GM08714 (cell line): ENCODE measurements around the gene CNTD1.
"Not testable (repeated sequence)": the region's sequence is repeated elsewhere in the genome, so short reads cannot be mapped to it uniquely, and the experiment has no call there.

Source experiments
- H3K4me3 ChIP-seq: fragments of 200-500 bp; sonication (Bioruptor generic); 2 replicates; pipeline ENCODE4 v1.5.1; 2014; ENCODE audit warnings: mild to moderate bottlenecking, low read length, inconsistent platforms
- ZNF274 ChIP-seq: IDR thresholded peaks from 2 replicates; pipeline ENCODE4 v1.6.1; 2012; ENCODE audit warnings: mild to moderate bottlenecking, low read depth, low read length

The CNTD1 gene

DNA sequence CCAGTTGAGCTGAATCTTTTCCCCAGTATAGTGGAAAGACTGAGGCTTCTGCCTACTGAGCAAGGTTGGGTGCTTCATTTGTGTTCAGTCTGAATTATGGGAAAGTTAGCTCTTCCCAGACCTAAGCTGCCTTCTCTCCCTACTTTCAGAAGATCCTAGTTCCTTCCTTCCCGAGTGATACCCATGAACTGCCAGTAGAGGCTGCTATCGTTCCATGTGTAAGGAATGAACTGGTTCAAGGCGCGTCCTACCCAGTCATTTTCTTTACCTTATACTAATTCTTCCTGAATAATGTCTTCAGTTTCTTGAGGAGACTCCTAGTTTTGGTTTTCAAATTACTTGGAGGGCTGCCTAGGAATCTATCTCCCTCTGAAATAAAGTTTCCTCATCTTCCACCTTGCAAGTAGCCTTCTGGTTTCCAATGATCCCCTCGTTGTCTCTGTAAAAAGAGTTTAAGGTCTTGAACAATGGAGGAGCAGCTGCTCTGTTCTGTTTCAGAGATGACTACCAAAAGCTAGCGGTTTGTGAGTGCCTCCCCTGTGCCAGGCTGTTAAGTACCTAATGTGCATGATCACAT lies 44.8 kb downstream of the CNTD1 start:
- TF ChIP-seq ZNF274: no peak
- H3K4me3 ChIP-seq: no peak overlapping the region

DNA sequence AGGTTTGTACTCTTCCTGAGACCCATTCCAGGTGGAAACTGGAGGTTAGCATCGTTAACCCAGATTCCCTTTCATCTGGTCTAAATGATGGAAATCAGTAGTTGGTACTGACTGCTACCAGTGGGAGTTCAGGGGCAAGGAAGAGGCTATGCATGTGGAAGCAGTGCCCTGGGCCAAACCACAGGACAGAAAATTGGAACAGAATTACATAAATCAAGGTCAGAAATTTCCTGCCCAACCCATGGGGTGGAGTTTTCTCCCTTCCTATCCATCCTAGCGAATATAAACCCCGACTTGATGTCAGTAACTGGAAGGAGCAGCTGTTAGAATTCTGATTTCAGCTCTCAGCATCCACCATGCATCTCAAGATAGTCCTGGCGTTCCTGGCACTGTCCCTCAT lies 45.6 kb downstream of the CNTD1 start, which contains the start of gene AOC2:
Gene AOC2, plus strand, starts transcription at position 310 of the 400 bp plus-strand sequence. Its CDS starts 47 bp downstream, at position 357.
- H3K4me3 ChIP-seq: no peak within 1 kb of the TSS
- TF ChIP-seq ZNF274: no peak

DNA sequence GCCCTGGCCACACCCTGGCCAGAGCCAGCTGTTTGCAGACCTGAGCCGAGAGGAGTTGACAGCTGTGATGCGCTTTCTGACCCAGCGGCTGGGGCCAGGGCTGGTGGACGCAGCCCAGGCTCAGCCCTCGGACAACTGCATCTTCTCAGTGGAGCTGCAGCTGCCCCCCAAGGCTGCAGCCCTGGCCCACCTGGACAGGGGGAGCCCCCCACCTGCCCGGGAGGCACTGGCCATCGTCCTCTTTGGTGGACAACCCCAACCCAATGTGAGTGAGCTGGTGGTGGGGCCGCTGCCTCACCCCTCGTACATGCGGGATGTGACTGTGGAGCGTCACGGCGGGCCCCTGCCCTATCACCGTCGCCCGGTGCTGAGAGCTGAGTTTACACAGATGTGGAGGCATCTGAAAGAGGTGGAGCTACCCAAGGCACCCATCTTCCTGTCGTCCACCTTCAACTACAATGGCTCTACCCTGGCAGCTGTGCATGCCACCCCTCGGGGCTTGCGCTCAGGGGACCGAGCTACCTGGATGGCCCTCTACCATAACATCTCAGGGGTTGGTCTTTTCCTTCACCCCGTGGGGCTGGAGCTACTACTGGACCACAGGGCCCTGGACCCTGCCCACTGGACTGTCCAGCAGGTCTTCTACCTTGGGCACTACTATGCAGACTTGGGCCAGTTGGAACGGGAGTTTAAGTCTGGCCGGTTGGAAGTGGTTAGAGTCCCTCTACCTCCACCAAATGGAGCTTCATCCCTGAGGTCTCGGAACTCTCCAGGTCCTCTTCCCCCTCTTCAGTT lies 46.3 kb downstream of the CNTD1 start:
- TF ChIP-seq ZNF274: no peak
- no peak overlapping the region for H3K4me3 ChIP-seq

DNA sequence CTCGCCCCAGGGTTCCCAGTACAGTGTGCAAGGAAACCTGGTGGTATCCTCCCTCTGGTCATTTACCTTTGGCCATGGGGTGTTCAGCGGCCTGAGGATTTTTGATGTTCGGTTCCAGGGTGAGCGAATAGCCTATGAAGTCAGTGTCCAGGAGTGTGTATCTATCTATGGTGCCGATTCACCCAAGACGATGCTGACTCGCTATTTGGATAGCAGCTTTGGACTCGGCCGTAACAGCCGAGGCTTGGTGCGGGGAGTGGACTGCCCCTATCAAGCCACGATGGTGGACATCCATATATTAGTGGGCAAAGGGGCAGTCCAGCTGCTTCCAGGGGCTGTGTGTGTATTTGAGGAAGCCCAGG lies 46.9 kb downstream of the CNTD1 start:
- TF ChIP-seq ZNF274: no peak
- no peak overlapping the region for H3K4me3 ChIP-seq

DNA sequence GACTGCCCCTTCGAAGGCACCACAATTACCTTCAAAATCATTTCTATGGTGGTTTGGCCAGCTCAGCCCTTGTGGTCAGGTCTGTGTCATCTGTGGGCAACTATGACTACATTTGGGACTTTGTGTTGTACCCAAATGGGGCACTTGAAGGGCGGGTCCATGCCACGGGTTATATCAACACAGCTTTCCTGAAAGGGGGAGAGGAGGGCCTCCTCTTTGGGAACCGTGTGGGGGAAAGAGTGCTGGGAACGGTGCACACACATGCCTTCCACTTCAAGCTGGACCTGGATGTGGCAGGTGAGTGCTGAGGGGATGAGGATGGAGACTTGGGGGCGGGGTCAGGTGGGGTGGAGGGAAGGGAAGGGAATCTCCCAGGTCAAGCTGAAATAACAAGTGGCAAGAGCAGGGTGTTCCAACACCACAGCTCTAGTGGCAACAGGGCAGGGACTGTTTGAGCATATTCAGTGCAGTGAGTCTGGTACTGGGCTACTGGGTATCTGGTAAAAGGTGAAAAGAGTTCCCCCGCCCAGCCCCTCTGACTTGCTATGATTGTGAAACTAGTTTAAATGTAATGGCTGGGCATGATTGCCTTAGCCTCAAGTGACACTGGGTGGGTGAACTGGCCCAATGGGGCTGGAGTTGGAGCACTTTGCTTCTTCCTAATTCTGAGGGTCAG lies 47.4 kb downstream of the CNTD1 start:
- TF ChIP-seq ZNF274: no peak
- no peak overlapping the region for H3K4me3 ChIP-seq

DNA sequence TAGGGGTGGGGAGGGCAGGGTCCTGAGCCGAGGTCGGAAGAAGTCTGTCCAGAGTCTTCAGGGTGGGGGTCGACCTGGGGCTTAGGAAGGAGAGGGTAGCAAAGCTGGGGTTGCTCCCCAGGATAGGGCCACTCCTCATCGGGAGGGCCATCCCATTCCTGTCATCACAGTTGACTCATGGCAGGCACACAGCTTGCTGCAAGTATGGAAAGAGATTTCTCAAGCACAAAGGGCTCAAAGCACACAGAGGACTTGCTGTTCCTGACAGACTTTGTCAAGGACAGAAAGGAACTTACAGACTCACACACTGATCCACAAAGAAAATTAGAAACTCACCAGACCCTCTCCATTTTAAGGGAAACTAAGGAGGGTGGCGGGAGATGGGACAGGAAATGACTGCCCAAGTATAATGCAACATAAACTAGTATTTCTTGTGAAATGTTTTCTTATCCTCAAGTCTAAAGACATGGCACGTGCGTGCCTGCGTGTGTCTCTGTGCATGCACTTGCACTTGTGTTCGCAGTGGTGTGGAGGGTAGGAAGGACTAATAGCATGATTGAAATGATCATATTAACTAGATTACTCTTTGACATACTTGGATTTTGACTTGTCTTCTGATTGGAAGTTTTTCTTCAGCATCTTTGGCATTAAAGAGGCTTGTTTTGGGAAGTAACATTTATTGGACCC lies 48.1 kb downstream of the CNTD1 start:
- no peak overlapping the region for H3K4me3 ChIP-seq
- TF ChIP-seq ZNF274: no peak

DNA sequence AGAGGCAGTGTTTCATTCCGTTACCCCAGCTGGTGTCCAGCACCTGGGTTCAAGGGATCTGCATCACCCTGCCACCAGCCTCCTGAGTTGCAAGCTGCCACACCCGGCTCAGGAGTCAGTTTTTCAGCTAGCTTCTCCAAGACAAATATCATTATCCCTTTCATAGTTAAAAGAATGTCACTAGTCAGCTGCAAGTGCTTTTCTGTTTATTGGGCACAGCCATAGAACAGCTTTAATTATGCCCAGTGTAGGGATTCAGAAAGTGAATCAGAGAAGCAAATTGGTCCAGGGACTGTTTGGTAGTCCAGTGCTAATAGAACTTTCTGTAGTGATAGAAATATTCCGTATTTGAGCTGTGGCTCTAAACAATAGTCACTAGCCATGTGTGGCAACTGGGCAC lies 49.4 kb downstream of the CNTD1 start:
- TF ChIP-seq ZNF274: no peak
- H3K4me3 ChIP-seq: no peak overlapping the region

DNA sequence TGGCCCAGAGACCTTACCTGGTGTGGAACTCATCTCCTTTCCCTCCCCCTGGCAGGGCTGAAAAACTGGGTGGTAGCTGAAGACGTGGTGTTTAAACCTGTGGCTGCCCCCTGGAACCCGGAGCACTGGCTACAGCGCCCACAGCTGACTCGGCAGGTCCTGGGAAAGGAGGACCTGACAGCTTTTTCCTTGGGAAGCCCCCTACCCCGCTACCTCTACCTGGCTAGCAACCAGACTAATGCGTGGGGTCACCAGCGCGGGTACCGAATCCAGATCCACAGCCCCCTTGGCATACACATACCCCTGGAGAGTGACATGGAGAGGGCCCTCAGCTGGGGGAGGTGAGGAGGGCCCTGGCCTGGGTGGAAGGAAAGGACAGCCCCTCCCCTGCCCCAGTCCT lies 50.4 kb downstream of the CNTD1 start:
- H3K4me3 ChIP-seq: no peak overlapping the region
- no peak for TF ChIP-seq ZNF274

DNA sequence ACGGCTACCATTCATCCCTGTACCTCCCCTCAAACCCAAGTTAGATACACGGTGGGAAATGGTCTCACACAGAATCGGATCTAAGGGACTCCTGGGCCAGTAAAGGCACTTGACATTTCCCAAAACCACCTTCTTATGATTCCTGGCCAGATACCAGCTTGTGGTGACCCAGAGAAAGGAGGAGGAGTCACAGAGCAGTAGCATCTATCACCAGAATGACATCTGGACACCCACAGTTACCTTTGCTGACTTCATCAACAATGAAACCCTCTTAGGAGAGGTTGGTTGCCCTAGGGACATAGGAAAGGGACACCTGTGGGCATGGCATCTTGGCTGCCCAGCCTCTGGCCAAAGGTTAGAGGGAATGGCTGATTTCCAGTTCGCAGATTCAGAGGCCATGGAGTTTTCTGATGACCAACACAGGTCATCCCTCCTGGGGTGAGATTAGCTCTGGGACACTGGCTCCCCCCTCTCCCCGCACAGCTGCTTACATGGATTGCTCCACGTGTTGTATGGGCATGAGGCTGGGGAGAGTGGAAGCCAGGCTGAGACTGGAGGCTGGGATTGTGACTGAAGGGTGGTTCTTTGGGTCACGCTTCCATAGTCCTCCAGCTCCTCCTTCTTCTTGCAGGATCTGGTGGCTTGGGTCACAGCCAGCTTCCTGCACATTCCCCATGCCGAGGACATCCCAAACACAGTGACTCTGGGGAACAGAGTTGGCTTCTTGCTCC lies 51.0 kb downstream of the CNTD1 start:
- H3K4me3 ChIP-seq: no peak overlapping the region
- no peak for TF ChIP-seq ZNF274

DNA sequence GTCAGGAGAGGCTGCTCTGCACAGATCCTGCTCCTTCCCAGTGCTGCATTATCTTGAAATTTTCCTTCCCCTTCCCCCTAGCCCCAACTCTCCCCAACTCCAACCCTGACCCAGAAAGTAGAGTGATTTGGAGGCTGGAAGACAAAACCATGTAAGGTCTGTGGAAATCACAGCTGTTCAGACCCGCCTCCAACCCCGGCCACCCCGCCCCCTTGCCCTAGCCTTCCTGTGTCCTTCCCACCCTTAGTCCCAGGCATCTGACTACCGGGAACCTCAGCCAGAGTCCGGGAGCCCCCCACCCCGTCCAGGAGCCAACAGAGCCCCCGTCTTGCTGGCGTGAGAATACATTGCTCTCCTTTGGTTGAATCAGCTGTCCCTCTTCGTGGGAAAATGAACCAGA lies 52.3 kb downstream of the CNTD1 start, which contains the start of gene AOC3:
Gene AOC3, plus strand, starts transcription at position 246 of the 400 bp plus-strand sequence. Its CDS starts 145 bp downstream, at position 391.
- no peak for TF ChIP-seq ZNF274
- no peak within 1 kb of the TSS for H3K4me3 ChIP-seq

DNA sequence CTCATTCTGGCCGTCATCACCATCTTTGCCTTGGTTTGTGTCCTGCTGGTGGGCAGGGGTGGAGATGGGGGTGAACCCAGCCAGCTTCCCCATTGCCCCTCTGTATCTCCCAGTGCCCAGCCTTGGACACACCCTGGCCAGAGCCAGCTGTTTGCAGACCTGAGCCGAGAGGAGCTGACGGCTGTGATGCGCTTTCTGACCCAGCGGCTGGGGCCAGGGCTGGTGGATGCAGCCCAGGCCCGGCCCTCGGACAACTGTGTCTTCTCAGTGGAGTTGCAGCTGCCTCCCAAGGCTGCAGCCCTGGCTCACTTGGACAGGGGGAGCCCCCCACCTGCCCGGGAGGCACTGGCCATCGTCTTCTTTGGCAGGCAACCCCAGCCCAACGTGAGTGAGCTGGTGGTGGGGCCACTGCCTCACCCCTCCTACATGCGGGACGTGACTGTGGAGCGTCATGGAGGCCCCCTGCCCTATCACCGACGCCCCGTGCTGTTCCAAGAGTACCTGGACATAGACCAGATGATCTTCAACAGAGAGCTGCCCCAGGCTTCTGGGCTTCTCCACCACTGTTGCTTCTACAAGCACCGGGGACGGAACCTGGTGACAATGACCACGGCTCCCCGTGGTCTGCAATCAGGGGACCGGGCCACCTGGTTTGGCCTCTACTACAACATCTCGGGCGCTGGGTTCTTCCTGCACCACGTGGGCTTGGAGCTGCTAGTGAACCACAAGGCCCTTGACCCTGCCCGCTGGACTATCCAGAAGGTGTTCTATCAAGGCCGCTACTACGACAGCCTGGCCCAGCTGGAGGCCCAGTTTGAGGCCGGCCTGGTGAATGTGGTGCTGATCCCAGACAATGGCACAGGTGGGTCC lies 52.9 kb downstream of the CNTD1 start:
- H3K4me3 ChIP-seq: not testable (repeated sequence)

DNA sequence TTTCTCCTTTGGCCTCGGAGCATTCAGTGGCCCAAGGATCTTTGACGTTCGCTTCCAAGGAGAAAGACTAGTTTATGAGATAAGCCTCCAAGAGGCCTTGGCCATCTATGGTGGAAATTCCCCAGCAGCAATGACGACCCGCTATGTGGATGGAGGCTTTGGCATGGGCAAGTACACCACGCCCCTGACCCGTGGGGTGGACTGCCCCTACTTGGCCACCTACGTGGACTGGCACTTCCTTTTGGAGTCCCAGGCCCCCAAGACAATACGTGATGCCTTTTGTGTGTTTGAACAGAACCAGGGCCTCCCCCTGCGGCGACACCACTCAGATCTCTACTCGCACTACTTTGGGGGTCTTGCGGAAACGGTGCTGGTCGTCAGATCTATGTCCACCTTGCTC lies 53.7 kb downstream of the CNTD1 start:
- no peak for TF ChIP-seq ZNF274
- no peak overlapping the region for H3K4me3 ChIP-seq

DNA sequence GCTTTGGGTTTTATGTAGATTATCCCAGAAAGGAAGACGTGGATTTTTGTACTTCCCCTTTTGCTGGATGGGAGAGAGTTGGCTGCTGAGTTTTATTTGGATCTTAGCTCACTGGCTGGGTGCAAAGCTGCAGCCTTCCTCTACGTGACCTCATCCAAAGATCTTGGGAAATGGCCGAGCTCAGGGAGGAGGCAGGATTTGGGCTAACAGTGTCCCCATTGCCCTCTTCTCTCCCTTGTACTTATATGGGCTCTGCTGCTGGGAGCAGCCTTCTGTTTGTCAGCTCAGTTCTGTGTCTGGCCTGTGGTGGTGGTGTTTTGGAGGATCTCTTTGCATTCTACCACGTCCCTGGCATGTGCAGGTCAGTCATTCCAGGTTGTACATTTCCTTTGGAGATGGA lies 54.3 kb downstream of the CNTD1 start:
- H3K4me3 ChIP-seq: no peak overlapping the region
- no peak for TF ChIP-seq ZNF274
